ENCODE measurements around the gene DNAH5.

DNAH5 gene

GRCh38 chr5:13816126-13816525 lies 128.4 kb downstream of the DNAH5 start:
- FAIRE-seq = no peak

- no peak for FAIRE-seq
Measured at GRCh38 chr5:13814301-13814700, 130.2 kb downstream of the DNAH5 start.

- FAIRE-seq = no peak
Measured at GRCh38 chr5:13809921-13810320, 134.6 kb downstream of the DNAH5 start.

- FAIRE-seq = no peak
Measured at GRCh38 chr5:13804336-13804735, 140.2 kb downstream of the DNAH5 start.

- peak; percentile 30 for FAIRE-seq
Measured at GRCh38 chr5:13798569-13798968, 145.9 kb downstream of the DNAH5 start.

- no peak for FAIRE-seq
Measured at GRCh38 chr5:13785781-13786415, 158.6 kb downstream of the DNAH5 start.

GRCh38 chr5:13783726-13784125 lies 160.8 kb downstream of the DNAH5 start:
- no peak for FAIRE-seq

- FAIRE-seq = no peak
Measured at GRCh38 chr5:13780081-13780480, 164.4 kb downstream of the DNAH5 start.

- FAIRE-seq = no peak
Measured at GRCh38 chr5:13773649-13774048, 170.8 kb downstream of the DNAH5 start.

- FAIRE-seq = no peak
Measured at GRCh38 chr5:13771011-13771571, 173.4 kb downstream of the DNAH5 start.

GRCh38 chr5:13766236-13766635 lies 178.3 kb downstream of the DNAH5 start:
- FAIRE-seq = no peak

GRCh38 chr5:13763719-13764118 lies 180.8 kb downstream of the DNAH5 start:
- FAIRE-seq = no peak

GRCh38 chr5:13749766-13750165 lies 194.7 kb downstream of the DNAH5 start:
- FAIRE-seq = no peak

- FAIRE-seq = no peak
Measured at GRCh38 chr5:13746026-13746425, 198.5 kb downstream of the DNAH5 start.

- no peak for FAIRE-seq
Measured at GRCh38 chr5:13745508-13745907, 199.0 kb downstream of the DNAH5 start.

GRCh38 chr5:13740471-13740870 lies 204.0 kb downstream of the DNAH5 start:
- FAIRE-seq = no peak

- FAIRE-seq = no peak
Measured at GRCh38 chr5:13739479-13739878, 205.0 kb downstream of the DNAH5 start.

- no peak for FAIRE-seq
Measured at GRCh38 chr5:13735691-13736090, 208.8 kb downstream of the DNAH5 start.

GRCh38 chr5:13731121-13731628 lies 213.3 kb downstream of the DNAH5 start:
- FAIRE-seq = no peak

GRCh38 chr5:13708906-13709305 lies 235.6 kb downstream of the DNAH5 start:
- FAIRE-seq = no peak

- no peak for FAIRE-seq
Measured at GRCh38 chr5:13708432-13708831, 236.1 kb downstream of the DNAH5 start.

GRCh38 chr5:13704396-13704795 lies 240.1 kb downstream of the DNAH5 start:
- no peak for FAIRE-seq

- no peak for FAIRE-seq
Measured at GRCh38 chr5:13700626-13701025, 243.9 kb downstream of the DNAH5 start.

GRCh38 chr5:13698885-13699284 lies 245.6 kb downstream of the DNAH5 start:
- FAIRE-seq = no peak
